Stimulated activated CD4-positive, alpha-beta T cell treated with anti-CD3 and anti-CD28 coated beads, Interleukin-2, amount 100 ng/mL, for 24 hours (primary cell): ENCODE measurements around the gene CD14.
A peak's percentile ranks its signal among the peaks of the same experiment; 100 is the strongest.
"Not testable (repeated sequence)": the region's sequence is repeated elsewhere in the genome, so short reads cannot be mapped to it uniquely, and the experiment has no call there.

Experiments used
- DNase-seq, 2 donors: peaks; one replicate each; pipeline ENCODE4 v3.0.0-alpha.2; 2020

CD14 gene

DNA sequence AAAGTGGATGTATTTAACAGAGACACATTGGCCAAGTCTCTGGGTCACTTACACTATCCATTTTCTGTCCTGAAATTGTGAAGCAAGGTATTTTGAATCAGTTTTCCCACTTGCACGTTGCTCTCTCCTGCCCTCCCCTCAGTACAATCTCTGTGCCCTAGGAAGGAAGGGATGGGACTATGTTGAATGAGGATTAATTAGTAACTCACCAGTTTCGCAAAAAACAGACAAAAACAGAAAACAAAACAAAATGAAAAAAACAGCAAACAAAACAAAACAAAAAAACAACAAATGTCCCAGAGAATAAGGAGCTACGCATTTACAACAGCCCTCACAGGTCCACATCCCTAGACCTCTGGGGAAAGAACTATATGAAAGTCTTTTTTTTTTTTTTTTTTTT is 1.1 kb upstream of the CD14 start:
- DNase-seq, result no peak

DNA sequence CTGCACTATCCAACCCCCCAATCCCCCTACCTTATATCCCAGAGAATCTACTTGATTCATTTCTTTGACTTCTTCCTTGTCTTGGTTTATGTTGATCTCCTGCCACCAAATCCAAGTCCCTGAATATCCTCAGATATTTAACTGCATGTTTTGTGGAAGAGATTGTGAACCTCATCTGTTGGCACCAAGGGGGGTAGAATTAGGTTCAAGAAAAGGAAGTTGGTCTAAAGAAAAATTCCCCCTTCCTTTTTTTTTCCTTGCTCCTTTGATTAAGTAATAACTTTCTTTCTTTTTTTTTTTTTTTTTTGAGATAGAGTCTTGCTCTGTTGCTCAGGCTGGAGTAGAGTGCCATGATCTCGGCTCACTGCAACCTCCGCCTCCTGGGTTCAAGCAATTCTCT is 526 bp upstream of the CD14 start:
- DNase-seq, result no peak

DNA sequence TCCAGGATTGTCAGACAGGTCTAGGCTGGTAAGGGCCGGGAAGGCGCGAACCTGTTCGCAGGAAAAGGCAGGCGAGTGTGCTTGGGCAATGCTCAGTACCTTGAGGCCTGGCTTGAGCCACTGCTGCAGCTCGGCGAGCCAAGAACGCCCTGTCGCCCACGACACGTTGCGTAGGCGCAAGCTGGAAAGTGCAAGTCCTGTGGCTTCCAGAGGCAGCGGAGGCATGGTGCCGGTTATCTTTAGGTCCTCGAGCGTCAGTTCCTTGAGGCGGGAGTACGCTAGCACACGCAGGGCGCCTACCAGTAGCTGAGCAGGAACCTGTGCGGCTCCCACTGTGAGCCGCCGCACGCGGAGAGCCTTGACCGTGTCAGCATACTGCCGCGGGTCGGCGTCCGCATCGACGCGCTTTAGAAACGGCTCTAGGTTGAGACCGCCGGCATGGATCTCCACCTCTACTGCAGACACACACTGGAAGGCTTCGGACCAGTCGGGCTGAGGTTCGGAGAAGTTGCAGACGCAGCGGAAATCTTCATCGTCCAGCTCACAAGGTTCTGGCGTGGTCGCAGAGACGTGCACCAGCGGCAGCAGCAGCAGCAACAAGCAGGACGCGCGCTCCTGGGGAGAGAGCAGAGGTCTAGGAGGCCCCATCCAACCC is 482 bp downstream of the CD14 start:
- DNase-seq, result peak; percentile 53 to 63

DNA sequence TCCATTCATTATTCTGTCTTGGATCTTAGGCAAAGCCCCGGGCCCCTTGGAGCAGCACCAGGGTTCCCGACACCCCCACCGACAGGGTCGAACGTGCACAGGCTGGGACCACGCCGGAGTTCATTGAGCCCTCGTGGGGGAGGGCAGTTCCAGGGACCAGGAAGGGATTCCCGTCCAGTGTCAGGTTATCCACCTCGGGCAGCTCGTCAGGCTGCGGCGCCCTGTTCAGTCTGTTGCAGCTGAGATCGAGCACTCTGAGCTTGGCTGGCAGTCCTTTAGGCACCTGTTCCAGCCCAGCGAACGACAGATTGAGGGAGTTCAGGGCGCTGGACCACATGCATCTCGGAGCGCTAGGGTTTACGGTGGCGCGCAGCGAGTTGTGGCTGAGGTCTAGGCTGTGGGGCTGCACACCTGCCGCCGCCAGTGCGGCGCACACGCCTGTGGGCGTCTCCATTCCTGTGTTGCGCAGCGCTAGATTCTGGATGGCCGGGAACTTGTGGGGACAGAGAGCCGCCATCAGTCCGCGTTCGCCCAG is 1.1 kb downstream of the CD14 start:
- peak in 1 of 2 donors; percentile 44 for DNase-seq

DNA sequence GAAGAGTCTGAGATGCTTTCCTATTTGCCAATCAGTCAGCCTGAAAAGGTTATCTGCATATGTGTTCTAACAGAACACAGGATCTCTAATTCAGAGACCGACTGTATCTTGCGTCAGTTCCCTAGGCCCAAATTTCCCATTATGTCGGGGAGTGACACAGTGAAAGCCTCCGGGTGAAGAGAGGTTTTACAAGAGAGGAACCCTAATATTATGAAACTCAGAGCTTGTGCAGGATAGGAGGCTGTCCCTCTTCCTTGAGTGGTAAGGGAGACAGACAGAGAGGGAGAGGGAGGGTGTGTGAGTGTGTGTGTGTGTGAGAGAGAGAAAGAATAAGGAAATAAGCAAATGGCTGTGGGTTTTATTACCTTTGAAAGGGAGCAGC is 1.9 kb downstream of the CD14 start:
- DNase-seq, result no peak

DNA sequence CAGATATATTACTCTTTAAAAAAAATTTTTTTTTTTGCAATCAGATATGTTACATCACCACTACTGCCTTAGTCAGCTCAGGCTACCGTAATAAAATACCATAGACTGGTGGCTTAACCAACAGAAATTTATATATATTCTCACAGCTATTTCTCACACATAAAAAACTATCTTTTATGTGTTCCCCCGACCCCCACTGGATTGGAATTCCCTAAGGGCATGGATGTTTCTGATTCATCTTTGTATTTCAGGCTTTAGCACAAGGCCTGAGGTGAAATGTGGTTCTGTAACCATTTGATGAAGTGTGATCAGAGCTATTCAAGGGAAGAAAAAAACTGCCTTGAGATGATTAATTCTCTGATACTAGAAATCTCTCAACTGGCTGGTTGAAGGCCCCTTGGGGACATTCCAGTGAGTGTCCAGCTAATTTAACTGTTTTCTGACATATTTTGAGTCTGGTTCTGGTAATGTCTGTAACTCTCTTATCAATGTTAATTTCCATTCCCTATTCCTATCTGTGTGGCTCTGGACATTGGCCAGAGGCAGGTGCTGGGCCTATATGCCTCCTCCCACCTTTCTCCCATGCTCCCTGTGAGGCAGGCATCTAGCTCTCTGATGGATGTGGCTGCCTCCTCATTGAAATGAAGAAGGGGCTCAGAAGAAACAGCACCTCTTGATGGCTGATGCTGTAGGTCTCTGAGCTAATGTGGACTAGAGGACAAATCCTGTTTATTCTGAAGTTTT is 2.5 kb downstream of the CD14 start:
- DNase-seq, result no peak

DNA sequence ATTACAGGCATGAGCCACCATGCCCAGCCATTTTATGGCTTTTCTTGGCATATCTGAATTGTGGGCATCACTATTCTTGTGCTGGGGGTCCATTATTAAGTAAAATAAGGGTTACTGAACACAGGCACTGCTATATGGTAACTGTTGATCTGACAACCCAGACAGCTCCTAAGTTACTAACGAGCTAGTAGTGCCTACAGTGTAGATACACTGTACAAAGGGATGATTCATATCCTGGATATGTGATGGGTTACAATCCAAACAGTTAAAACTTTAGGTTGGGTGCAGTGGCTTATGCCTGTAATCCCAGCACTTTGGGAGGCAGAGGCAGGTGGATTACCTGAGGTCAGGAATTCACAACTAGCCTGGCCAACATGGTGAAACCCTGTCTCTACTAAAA is 4.3 kb downstream of the CD14 start:
- DNase-seq, result no peak

DNA sequence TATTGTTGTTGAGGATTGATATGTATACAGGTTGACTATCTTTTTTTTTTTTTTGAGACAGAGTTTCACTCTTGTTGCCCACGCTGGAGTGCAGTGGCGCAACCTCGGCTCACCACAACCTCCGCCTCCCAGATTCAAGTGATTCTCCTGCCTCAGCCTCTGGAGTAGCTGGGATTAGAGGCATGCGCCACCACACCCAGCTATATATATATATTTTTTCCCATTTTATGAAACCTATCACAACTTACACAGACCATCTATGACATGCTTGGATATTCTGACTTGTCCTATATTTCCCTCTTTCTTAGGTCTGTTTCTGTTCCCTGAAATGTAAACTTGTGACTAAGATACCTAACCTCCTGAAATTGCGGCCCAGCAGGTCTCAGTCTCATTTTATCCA is 5.0 kb downstream of the CD14 start:
- DNase-seq, result no peak

DNA sequence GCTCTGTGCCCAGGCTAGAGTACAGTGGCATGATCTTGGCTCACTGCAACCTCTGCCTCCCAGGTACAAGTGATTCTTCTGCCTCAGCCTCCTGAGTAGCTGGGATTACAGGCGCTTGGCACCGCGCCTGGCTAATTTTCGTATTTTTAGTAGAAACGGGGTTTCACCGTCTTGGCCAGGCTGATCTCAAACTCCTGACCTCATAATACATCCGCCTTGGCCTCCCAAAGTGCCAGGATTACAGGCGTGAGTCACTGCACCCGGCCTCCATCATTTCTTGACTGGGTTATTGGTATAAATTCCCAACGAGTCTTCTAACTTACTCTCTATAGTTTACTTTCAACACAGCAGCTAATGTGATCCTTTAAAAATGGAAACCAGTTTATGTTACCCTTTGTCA is 8.1 kb downstream of the CD14 start:
- DNase-seq, result not testable (repeated sequence)

DNA sequence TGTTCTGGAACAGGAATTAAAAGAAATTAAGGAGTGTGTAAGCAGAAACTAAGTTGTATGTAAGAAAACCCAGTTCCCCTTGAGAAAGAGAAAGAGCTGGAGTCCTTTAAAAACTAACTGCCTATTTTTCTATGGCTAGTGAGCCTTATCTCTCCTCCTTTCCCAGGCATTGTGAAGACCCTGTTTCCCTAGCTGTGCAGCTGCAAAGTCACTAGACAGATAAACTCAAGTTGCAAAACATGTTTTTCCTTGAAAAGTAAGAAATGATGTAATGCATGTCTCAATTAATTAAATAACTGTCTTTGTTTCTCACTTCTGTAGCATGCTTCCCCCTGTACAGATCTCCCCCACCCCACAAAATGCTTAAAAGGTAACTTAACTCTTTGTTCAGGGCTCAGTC is 9.9 kb downstream of the CD14 start:
- not testable (repeated sequence) for DNase-seq

DNA sequence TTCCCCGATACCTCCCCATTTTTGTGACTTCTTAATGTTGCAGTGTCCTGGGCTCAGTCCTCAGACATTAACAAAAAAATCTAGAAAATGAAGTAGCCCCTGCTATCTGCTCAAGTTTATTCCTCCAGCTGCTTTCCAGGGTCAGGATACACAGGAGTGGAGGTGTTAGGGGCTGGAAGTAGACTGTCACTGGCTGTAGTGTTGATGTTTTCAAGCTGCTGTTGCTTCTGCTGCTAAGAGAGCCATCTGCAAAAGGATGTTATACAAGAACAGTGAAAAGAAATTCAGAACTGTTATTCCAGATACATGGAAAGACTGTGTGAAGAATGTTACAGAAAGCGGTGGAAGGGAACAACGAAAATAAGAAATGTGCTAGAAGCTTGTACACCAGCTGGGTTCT is 10.7 kb downstream of the CD14 start:
- DNase-seq, result no peak

DNA sequence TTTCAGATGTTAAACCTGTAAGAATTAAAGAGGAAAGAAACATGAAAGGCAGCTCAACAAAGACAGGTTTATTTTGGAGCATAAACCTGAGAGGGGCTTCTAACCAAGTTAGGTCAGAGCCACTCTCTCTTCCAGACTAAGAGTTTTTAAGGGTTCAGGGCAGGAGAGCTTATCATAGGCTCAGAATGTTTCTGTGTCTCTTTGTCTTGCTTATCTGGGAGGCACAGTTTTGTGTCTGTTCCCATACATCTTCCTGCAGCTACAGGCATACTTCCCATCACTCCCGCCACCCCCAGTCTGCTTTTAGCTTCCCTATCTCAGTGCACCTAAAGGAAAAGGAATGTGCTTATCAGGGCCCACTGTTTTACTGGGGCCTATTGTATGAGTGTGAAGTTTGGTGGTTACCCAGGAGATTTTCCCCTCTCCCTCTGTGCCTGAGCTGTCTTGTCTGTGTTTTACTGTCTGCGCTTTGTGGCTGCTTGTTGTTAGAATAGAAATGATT is 21.9 kb downstream of the CD14 start:
- DNase-seq, result no peak

DNA sequence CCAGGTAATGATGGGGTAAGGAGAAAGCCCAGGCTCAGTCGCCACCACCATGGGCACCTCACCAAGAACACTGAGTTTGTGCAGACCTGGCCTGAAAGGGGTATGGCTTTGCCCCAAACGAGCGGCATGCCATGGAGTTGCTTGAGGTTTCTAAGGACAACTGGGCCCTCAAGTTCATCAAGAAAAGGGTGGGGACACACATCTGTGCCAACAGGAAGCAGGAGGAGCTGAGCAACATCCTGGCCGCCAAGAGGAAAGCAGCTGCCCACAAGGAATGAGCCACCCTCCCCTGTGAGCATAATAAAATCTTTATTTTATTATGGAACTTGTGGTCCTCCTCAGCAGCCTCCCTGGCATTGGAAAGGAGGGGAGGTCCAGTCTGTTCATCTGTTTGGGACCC is 23.8 kb downstream of the CD14 start:
- DNase-seq, result no peak

DNA sequence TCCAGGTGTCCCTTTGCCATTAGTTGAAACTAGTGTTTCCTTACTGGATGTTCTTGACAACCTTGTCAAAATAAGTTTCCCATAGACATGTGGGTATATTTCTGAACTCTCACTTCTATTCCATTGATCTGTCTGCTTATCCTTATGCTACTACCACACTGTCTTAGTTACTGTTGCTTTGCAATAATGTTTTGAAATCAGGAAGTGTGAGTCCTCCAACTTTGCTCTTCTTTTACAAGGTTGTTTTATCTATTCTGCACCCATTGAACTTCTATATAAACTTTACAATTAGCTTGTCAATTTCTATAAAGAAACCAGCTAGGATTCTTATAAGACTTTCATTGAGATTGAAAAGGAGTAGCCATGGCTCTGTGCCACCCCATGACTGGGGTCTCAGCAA is 24.3 kb downstream of the CD14 start:
- no peak for DNase-seq

DNA sequence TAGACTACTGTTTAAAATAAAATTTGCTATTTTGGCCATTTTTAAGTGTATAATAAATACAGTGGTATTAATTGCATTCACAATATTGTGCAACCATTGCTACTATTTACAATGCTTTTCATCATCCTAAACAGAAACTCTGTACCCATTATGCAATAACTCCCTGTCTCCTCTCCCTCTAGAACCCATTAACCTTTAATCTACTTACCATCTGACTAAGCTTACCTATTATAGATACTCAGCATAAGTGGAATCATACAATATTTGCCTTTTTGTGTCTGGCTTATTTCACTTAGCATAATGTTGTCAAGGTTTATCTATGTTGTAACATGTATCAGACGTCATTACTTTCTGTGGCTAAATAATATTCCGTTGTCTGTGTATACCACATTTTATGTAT is 25.9 kb downstream of the CD14 start:
- no peak for DNase-seq

DNA sequence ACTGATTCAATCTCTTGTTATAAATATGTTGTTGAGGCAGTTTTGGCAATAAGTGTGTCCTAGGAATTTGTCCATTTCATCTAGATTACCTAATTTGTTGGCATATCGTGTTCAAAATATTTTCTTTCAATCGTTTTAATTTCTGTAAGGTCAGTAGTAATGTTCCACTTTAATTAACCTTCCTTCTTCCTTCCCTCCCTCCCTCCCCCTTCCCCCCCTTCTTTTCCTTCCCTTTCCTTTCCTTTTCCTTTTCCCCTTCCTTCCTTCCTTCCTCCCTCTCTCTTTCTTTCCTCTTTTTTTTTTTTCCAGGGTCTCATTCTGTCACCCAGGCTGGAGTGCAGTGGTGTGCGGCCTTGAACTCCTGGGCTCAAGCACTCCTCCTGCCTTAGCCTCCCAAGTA is 27.1 kb downstream of the CD14 start:
- no peak for DNase-seq

DNA sequence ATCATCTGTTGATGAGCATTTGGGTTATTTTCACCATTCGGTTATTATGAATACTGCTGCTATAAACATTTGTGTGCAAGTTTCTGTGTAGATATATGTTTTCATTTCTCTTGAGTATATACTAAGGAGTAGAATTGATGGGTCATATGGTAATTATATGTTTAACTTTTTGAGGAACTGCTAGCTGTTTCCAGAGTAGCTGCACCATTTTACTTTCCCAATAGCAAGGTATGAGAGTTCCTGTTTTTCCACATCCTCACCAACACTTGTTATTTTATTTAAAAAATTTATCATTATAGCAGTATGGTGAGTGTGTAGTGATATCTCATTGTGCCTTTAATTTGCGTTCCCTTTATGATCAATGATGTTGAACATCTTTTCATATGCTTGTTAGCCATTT is 29.2 kb downstream of the CD14 start:
- DNase-seq, result no peak

DNA sequence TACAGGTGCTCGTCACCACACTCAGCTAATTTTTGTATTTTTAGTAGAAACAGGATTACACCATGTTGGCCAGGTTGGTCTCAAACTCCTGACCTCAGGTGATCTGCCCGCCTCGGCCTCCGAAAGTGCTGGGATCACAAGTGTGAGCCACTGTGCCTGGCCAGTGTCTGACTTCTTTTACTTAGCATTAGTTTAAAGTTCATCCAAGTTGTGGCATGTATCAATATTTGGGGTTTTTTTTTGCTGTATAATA is 29.6 kb downstream of the CD14 start:
- DNase-seq, result not testable (repeated sequence)

DNA sequence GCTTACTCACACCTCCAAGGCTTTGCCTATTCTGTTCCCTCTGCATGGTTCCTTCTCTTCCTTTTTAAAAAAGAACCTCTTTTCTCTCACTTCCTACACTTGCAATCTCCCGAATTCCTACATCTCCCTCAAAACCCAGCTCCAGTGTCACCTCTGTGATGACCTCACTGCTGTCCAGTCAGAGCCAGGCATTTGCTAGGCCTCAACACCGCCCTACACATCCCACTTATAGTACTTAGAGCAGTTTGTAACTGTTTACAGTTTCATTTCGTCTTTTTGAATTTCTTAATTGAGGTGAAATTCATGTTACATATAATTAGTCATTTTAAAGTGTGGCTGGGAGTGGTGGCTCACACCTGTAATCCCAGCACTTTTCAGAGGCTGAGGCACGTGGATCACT is 30.8 kb downstream of the CD14 start:
- DNase-seq, result no peak

DNA sequence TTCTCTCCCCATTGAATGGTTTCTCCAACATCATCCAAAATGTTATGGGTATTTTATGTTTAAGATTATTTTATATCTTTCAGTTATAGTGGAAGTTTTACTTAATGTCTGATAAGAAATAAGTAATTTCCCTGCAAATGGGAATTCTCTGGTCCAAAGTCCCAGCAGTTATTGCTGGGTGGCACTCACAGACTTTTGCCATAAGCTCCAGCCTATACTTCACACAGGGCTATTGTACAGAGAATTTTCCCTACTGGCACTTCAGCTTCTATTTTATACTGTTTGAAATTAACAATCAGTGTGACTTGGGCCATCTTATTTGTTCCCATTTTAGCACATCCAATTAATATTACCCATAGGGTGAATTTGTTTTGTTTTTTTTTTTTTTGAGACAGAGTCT is 32.9 kb downstream of the CD14 start:
- no peak for DNase-seq

DNA sequence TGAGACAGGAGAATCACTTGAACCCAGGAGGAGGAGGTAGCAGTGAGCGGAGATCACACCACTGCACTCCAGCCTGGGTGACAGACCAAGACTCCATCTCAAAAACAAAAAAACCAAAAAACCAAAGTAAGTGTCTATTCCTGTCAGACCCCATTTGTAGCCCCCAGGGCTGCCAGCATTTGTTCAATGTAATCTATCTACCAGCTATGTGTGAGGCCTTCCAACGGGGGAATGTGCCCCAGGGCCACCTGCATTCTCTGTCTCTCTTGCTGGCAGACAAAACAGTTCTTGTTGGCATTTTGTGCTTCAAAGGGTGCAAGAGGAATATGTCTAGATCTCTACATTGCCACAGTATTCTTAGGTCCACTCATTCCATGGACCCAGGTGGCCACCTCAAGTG is 34.1 kb downstream of the CD14 start:
- no peak for DNase-seq

DNA sequence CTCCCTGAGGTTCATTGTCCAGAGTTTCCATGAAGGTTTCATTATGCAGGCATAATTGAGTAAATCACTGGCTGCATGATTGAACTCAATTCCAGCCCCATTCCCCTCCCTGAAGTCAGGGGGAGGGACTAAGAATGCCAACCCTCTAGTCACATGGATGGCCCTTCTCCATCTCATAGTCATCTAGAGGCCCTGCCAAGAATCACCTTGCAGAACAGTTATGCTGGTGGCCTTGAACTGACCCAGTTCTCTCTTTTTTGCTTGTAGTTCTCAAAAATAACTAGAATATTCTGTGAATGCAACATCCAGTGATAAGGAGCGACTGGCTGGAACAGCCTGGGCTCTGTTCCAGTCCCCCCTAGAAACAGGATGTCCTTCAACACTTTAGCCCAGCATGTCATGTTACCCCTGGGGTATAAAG is 36.6 kb downstream of the CD14 start:
- no peak for DNase-seq

DNA sequence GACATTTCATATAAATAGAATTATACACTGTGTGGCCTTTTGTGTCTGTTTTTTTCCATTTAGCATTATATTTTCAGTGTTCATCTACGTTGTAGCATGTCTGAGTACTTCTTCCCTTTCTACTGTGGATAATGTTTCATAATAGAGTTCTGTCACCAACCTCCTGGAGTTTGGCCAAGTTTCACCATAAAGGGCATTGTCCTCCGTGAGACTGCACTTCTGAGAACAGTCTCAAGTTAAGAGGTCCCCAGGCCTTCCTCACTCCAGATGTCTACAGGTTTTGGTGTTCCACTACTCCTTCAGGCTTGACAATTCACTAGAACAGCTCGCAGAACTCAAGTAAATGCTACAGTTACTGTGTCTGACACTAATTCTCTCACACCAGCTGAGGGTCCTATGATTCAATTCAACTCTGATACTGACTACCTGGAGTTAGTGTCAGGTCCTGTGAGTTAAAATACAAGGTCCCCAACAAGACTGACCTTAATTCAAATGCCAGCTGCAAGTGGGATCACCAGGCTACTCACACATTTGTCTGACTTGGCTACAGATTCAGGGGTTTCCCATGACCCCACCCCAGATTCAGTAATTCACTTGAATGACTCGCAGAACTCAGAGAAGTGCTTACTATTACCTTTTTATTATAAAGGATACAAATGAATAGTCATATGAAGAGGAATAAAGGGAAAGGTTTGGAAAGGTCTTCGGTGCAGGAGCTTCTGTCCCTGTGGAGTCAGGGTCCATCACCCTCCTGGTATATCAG is 37.3 kb downstream of the CD14 start:
- no peak for DNase-seq

DNA sequence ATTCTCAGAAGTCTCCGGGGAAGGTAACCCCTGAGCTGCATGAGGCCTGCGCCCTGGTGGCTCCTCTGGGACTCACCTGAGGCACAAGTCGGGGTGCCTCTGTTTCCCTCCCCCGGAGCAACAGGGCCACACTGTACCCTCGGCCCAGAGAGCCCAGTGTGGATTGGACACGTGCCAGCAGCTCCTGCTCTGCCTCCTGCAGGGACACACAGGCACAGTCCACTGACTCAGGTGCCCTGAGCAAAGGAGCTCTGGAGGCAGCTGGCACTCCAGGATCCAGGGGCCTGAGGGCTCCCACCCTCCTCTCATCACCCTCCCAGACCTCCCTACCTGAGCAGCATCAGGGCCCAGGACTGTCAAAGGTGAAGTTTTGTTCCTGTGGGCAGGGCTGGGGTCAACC is 38.8 kb downstream of the CD14 start:
- no peak for DNase-seq
